Activated T-cell treated with anti-CD3 and anti-CD28 coated beads, Interleukin-2, amount 50 U/mL, for 1 hour (primary cell): ENCODE results near the gene GKN1.
"Not testable (repeated sequence)": the region's sequence is repeated elsewhere in the genome, so short reads cannot be mapped to it uniquely, and the experiment has no call there.

Experiments
- DNase-seq: peaks from one replicate; pipeline ENCODE4 v3.0.0-alpha.2; 2020

The GKN1 gene, protein sequence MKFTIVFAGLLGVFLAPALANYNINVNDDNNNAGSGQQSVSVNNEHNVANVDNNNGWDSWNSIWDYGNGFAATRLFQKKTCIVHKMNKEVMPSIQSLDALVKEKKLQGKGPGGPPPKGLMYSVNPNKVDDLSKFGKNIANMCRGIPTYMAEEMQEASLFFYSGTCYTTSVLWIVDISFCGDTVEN

DNA sequence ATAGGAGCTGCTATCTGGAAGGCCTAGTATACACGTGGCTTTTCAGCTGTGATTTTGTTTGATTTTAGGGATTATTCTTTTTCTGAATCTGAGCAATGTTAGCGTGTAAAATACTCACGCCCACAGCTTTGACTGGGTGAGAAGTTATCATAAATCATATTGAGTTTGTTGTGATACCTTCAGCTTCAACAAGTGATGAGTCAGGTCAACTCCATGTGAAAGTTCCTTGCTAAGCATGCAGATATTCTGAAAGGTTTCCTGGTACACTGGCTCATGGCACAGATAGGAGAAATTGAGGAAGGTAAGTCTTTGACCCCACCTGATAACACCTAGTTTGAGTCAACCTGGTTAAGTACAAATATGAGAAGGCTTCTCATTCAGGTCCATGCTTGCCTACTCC lies at the start of gene GKN1:
Gene GKN1 (plus strand): TSS at position 386 of the 400 bp plus-strand sequence. CDS start 42 bp downstream, outside the sequence.
- DNase-seq = no peak

GRCh38 chr2:68925295-68925896 lies 49.0 kb upstream of the GKN1 start:
- DNase-seq = peak; percentile 33

DNA sequence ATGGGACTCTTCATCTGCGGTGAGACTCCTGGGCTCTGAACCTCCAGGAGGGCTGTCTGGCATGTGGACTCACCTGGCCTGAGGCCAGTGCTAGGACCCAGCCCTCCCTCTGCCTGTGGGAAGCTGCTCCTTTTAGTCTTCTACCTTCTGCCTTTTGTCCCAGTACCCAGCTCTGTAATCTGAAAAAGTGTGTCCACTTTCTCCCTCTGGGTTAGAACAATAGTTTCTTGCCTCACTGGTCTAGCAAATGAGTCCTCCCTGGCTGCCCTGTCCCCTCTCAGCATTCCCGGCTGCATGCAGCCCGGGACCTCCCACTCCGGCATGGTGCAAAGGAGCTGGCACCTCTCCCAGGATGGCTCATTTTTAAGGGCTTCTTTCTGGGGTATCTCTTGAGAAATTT lies 47.6 kb upstream of the GKN1 start:
- no peak for DNase-seq

GRCh38 chr2:68931149-68931711 lies 43.2 kb upstream of the GKN1 start:
- no peak for DNase-seq

GRCh38 chr2:68931799-68932198 lies 42.6 kb upstream of the GKN1 start:
- DNase-seq = no peak

DNA sequence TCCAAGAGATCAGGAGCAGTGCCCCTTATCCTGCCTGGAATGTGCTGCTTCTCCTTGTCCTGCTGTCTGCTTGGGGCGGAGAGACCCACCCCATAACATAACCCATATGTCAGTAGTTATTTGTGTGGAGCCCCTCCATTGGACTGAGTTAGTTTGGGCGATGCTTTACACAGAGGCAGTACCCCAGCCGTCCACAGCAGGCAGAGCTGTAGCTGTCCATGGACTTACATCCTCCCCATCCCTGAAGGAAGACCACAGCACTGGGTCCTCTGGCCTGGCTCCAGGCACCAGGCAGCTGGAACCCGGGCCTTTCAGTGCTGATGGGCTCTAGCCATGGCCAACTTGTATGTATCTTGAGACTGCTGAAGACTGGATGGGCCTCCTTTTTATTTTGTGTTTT lies 42.0 kb upstream of the GKN1 start:
- no peak for DNase-seq

- no peak for DNase-seq
Measured at GRCh38 chr2:68934021-68934420, 40.4 kb upstream of the GKN1 start.

- no peak for DNase-seq
Measured at GRCh38 chr2:68935471-68935870, 39.0 kb upstream of the GKN1 start.

- no peak for DNase-seq
Measured at GRCh38 chr2:68936427-68936826, 38.0 kb upstream of the GKN1 start.

- DNase-seq = no peak
Measured at GRCh38 chr2:68936889-68937288, 37.5 kb upstream of the GKN1 start.

- DNase-seq = no peak
Measured at GRCh38 chr2:68937346-68938055, 36.9 kb upstream of the GKN1 start.

DNA sequence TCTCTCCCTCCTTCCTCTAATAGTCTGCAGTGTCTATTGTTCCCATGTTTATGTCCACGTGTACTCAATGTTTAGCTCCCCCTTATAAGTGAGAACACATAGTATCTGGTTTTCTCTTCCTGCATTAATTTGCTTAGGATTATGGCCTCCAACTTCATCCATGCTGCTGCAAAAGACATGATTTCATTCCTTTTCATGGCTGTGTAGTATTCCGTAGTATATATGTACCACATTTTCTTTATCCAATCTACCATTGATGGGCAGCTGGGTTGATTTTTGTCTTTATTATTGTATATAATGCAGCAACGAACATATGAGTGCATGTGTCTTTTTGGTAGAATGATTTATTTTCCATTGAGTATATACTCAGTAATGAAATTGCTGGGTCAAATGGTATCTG lies 35.5 kb upstream of the GKN1 start:
- no peak for DNase-seq

- no peak for DNase-seq
Measured at GRCh38 chr2:68939962-68940361, 34.5 kb upstream of the GKN1 start.

GRCh38 chr2:68940369-68940768 lies 34.1 kb upstream of the GKN1 start:
- DNase-seq = no peak

DNA sequence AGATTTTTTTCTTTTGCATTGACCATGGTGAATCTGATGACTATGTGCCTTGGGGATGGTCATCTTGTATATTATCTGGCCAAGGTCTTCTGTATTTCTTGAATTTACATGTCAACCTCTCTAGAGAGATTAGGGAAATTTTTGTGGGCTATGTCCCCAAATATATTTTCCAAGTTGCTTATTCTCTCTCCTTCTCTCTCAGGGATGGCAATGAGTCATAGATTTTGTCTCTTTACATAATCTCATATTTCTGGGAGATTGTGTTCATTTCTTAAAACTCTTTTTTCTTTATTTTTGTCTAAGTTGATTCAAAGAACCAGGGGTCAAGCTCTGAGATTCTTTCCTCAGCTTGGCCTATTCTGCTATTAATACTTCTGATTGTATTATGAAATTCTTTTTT lies 31.6 kb upstream of the GKN1 start:
- DNase-seq = no peak

- peak; percentile 39 for DNase-seq
Measured at GRCh38 chr2:68943581-68944568, 30.6 kb upstream of the GKN1 start.

- no peak for DNase-seq
Measured at GRCh38 chr2:68946117-68946516, 28.3 kb upstream of the GKN1 start.

DNA sequence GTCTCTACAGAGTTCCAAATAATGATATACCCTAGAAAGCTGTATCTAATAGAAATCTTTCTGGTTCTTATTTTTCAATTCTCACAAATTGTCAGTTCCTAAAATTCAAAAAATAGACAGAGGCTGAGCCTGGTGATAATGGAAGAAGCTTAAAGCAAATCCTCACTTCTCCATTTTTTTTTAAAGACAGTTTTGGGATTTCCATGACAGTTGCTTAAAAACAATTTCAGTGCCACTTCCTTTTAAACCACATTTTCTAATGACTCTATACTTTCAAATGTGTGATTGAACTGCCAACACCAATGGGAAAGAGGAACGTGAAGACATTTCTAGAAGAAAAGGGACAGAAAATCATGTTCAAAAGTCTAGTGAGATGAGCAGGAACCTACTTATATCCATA lies 25.7 kb upstream of the GKN1 start:
- no peak for DNase-seq

GRCh38 chr2:68951899-68952298 lies 22.5 kb upstream of the GKN1 start:
- no peak for DNase-seq

- DNase-seq = no peak
Measured at GRCh38 chr2:68952887-68953521, 21.4 kb upstream of the GKN1 start, which contains the start of gene GKN2. Gene GKN2, minus strand, starts transcription at chr2:68952893. Its CDS starts 32 bp downstream, at chr2:68952861.

DNA sequence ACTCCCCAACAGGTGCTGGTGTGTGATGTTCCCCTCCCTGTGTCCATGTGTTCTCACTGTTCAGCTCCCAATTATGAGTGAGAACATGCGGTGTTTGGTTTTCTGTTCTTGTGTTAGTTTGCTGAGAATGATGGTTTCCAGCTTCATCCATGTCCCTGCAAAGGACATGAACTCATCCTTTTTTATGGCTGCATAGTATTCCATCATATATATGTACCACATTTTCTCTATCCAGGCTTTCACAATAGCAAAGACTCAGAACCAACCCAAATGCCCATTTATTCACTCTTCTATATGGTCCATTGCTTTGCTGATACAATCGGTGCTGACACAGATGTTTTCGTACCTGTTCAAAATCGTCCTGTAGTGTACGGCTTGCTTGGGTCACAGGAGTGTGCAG lies 19.0 kb upstream of the GKN1 start:
- not testable (repeated sequence) for DNase-seq

DNA sequence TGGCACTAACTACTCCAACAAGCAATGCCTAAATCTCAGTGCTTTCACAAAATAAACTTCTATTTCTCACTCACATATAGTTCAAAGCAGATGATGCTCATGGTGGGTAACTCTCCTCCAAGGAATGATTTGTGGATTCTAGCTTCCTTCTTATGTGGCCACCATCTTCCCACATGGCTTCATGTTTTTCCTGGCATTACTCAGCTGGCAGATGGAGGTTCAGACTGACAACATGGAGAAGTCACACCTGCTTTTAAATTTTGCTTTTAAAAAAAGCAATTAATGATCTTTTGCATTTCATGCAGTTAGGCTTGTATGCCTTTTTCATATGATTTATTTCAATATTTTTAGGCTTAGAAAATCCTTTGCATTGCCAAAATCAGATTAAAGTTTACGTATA lies 15.4 kb upstream of the GKN1 start:
- no peak for DNase-seq
